Activated T-helper 17 cell treated with anti-CD3 and anti-CD28 coated beads, Interleukin-2, amount 50 U/mL, for 72 hours (primary cell): ENCODE measurements around the gene RAB4A. TPM values are rescaled to one million over a fixed set of nuclear protein-coding genes. Genes with fewer than 3 reads are reported as not detected.

ENCODE experiments used
- ATAC-seq: fragments of 150-1000 bp; cut with Tn5 transposase; replicated peaks from 2 replicates; pipeline ENCODE4 v1.10.0; 2021; ENCODE audit warnings: mild to moderate bottlenecking, moderate library complexity
- H3K27ac Mint-ChIP-seq: one replicate; pipeline ENCODE4 v1.8.0; 2022; ENCODE audit warnings: mixed read lengths
- H3K27me3 Mint-ChIP-seq: one replicate; pipeline ENCODE4 v1.8.0; 2022; ENCODE audit warnings: mixed read lengths
- H3K36me3 Mint-ChIP-seq: one replicate; pipeline ENCODE4 v1.8.0; 2022; ENCODE audit warnings: low read depth, mild to moderate bottlenecking, mixed read lengths
- H3K4me1 Mint-ChIP-seq: one replicate; pipeline ENCODE4 v1.8.0; 2022; ENCODE audit warnings: mixed read lengths
- H3K4me3 Mint-ChIP-seq: one replicate; pipeline ENCODE4 v1.8.0; 2022; ENCODE audit warnings: mild to moderate bottlenecking, mixed read lengths
- H3K9me3 Mint-ChIP-seq: one replicate; pipeline ENCODE4 v1.8.0; 2022; ENCODE audit warnings: mixed read lengths
- total RNA-seq, 2 donors: library from RNA; stranded (reverse); gene quantifications; one replicate each; pipeline ENCODE4 v1.2.3, GENCODE V29; 2022

The RAB4A gene
- total RNA-seq, 2 donors from 2014 or later, result 35.2 to 36.6 TPM

DNA sequence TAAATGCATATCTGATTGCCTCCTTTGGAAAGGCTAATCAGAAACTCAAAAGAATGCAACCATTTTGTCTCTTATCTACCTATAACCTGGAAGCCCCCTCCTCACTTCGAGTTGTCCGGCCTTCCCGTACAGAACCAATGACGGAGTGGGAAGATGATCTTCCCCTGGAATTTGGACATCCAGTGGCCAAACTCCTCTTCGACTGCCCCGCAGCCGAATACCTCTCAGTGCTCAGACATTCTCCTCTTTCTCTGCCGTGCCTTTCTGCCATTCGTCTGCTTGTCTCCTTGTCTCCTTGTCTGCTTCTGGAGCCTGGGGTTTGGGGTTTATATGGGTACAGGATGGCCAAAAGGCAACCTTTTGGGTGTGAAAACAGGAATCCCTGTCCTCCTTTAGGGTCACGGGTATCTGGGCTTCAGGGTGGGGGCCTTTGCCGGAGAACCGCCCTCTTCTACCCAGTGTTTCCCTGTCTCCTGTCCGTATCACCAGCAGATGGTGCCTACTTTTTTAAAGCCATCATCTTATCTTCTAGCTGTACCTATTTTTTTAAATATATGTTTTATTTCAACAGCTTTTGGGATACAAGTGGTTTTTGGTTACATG is 35.9 kb upstream of the RAB4A start:
- peaks cover 7% of the 10 kb centered on the region for H3K27me3 Mint-ChIP-seq
- no peaks in the 10 kb centered on the region for H3K9me3 Mint-ChIP-seq
- no peaks in the 10 kb centered on the region for H3K36me3 Mint-ChIP-seq
- no peak overlapping the region for H3K4me3 Mint-ChIP-seq
- H3K4me1 Mint-ChIP-seq, result peaks cover 6% of the 10 kb centered on the region
- no peak for ATAC-seq
- no peak overlapping the region for H3K27ac Mint-ChIP-seq

DNA sequence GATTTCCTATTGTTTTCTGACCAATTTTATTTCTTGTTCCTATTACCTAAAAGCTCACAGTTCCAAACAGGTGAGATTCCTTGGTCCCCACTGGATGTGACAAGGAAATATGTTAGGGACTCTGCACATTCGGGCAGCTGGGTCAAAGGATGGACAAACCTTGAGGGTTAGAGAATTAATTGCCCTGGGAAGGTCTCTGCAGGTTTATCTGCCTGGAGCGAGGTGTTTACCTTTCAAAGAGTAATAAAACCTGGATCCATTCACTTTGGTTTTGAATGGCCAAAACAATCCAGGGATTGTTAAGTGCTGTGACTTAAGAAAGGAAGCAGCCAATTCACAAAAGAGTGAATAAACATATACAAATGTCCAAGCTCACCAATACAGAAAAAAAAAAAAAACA is 33.6 kb upstream of the RAB4A start:
- Mint-ChIP-seq H3K9me3 (no peaks in the 10 kb centered on the region), H3K36me3 (no peaks in the 10 kb centered on the region), H3K27ac (no peak overlapping the region), H3K4me1 (no peaks in the 10 kb centered on the region), H3K4me3 (no peak overlapping the region), H3K27me3 (peaks cover 3% of the 10 kb centered on the region)
- no peak for ATAC-seq

DNA sequence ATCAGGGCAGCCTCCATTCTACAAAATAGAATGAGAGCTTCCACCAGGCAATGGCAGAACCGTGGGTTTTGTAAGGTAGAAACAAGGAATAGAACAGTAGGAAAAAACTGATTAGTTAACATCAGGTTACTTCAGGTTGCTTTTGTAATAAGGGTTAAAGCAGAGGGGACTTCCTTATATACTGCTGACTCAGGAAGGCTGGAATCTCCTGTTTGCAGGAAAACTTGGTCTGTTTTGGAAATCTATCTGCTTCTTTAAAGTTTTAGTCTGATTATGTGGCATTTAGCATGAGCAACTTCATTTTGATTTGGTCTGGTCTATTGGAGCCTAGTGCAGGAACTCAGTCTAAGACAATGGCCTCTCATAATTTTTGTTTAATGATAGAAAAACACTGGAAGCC is 32.7 kb upstream of the RAB4A start:
- H3K27me3 Mint-ChIP-seq, result peaks cover 3% of the 10 kb centered on the region

DNA sequence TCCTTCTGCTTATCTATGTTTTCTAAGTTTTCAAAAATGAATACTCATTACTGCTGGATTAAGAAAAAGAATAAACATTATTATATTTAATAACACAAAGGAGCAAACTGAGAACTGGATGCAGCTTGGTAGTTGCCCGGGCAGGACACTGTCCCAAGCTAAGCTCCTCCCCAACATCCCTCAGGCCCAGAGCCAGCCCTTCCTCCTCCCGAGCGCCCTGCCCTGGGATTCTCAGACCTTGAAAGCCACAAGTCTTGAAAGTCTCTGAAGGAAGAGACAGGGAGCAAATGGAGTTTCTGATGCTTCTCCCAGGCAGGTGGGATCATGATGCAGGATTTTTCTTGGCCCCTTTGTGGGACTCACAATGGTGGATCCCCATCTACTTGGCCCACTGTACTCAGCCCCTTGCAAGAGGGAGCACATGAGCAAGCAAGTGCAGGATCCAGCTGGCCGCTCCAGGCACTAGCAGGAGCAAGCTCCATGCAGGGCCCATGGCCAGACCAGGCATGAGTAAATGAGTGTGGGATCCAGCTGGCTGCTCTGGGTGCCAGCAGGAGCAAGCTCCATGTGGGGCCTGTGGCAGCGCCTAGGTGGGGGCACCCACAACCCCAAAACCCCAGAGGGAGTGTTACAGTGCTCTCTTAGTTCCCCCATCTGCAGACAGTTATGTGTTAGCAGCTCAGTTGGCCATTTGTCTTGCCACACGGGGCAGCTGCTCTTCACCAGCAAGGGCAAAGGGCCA is 32.1 kb upstream of the RAB4A start:
- peaks cover 6% of the 10 kb centered on the region for H3K9me3 Mint-ChIP-seq
- no peak overlapping the region for H3K27ac Mint-ChIP-seq
- H3K4me1 Mint-ChIP-seq, result no peaks in the 10 kb centered on the region
- H3K27me3 Mint-ChIP-seq, result peaks cover 3% of the 10 kb centered on the region
- H3K4me3 Mint-ChIP-seq, result no peak overlapping the region
- H3K36me3 Mint-ChIP-seq, result no peaks in the 10 kb centered on the region
- no peak for ATAC-seq

More for the DNA sequence above, 32.7 kb upstream of the RAB4A start:
- no peaks in the 10 kb centered on the region for H3K36me3 Mint-ChIP-seq
- H3K27ac Mint-ChIP-seq, result no peak overlapping the region
- no peak overlapping the region for H3K4me3 Mint-ChIP-seq
- peaks cover 1% of the 10 kb centered on the region for H3K9me3 Mint-ChIP-seq
- H3K4me1 Mint-ChIP-seq, result no peaks in the 10 kb centered on the region
- ATAC-seq, result no peak

DNA sequence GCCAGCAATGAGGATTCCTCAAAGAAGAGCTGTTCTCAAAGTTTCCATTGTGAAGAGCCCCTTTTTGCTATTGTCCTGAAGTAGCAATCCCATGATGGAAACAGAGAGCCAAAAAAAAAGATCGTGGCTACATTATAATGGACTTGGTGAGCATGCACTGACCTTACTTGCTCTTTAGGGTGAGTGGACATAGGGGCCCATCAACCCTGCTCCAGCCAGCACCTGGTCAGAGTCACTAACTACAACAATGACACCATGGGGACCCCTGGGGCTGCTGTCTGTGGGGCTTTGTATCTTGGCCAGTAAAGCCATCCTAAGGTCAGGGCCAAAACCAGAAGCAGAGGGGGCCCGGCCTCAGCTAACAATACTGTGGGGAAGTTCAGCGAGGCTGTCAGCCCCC is 30.4 kb upstream of the RAB4A start:
- peaks cover 6% of the 10 kb centered on the region for H3K9me3 Mint-ChIP-seq
- no peaks in the 10 kb centered on the region for H3K4me1 Mint-ChIP-seq
- H3K27me3 Mint-ChIP-seq, result peaks cover 3% of the 10 kb centered on the region
- no peak overlapping the region for H3K27ac Mint-ChIP-seq
- ATAC-seq, result no peak
- no peak overlapping the region for H3K4me3 Mint-ChIP-seq
- H3K36me3 Mint-ChIP-seq, result no peaks in the 10 kb centered on the region

DNA sequence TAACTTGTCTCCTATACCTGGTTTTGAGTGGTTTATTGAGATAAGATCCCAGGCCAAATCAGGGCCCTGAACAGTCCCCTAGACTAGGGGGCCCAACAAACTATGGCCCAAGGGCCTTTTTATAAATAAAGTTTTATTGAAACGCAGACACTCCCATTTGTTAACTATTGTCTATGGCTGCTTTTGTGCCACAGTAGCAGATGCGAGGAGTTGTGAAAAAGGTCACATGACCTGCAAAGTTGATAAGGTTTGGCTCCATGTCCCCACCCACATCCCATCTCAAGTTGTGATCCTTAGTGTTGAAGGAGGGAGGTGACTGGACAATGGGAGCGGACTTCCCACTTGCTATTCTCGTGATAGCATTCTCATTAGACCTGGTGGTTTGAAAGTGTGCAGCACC is 29.5 kb upstream of the RAB4A start:
- no peak for ATAC-seq
- Mint-ChIP-seq H3K36me3 (no peaks in the 10 kb centered on the region), H3K4me3 (no peak overlapping the region), H3K9me3 (peaks cover 6% of the 10 kb centered on the region), H3K27ac (no peak overlapping the region), H3K4me1 (no peaks in the 10 kb centered on the region), H3K27me3 (peaks cover 3% of the 10 kb centered on the region)

DNA sequence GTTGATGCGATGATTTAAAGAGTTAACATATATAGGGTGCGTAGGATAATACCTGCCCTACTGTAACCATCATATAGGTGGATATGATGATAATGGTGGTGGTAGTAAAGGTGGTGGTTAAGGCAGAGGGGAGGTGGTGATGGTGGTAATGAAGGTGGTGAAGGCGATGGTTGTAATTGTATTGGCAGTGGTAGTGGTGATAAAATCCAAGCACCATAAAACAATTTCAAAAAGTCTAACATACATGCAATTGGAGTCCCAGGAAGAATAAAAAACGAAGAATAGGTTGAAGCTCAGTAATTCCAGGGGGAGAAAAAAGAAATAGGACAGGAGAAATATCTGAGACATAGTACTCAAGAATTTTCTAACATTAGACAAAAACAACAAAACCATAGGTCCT is 27.3 kb upstream of the RAB4A start:
- peaks cover 6% of the 10 kb centered on the region for H3K9me3 Mint-ChIP-seq
- no peak overlapping the region for H3K4me3 Mint-ChIP-seq
- ATAC-seq, result no peak
- H3K27ac Mint-ChIP-seq, result no peak overlapping the region
- H3K4me1 Mint-ChIP-seq, result peaks cover under 1% of the 10 kb centered on the region
- no peaks in the 10 kb centered on the region for H3K36me3 Mint-ChIP-seq
- no peaks in the 10 kb centered on the region for H3K27me3 Mint-ChIP-seq

DNA sequence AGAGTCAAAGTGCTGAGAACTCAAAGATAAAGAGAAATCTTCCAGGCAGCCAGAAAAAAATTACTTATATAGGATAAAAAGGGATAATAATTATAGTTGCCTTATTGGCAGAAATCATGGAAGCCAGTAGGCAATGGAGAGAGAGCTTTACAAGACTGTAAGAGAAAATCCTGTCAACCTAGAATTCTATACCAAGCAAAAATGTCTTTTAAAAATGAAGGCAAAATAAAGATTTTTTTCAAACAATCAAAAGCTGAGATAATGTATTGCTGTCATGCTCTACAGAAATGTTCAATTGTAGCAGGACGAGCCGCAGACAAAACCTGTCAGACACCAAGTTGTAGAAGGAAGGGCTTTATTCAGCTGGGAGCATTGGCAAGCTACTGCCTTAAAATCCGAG is 26.8 kb upstream of the RAB4A start:
- Mint-ChIP-seq H3K4me1 (peaks cover 5% of the 10 kb centered on the region), H3K36me3 (no peaks in the 10 kb centered on the region), H3K27ac (no peak overlapping the region), H3K4me3 (no peak overlapping the region), H3K27me3 (no peaks in the 10 kb centered on the region), H3K9me3 (peaks cover 6% of the 10 kb centered on the region)
- no peak for ATAC-seq

DNA sequence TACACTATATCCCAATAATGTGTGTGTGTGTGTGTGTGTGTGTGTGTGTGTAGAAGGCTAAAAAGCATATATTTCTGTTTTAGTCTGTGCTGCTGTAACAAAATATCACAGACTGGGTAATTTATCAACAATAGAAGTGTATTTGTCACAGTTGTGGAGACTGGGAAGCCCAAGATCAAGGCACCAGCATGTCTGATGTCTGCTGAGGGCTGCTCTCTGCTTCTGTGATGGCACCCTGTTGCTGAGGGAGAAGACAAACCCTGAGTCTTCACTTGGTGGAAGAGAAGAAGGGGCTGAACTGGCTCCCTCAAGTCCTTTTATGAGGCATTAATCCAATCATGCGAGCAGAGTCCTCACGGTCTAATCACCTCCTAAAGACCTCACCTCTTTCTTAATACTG is 23.0 kb upstream of the RAB4A start:
- H3K36me3 Mint-ChIP-seq, result no peaks in the 10 kb centered on the region

DNA sequence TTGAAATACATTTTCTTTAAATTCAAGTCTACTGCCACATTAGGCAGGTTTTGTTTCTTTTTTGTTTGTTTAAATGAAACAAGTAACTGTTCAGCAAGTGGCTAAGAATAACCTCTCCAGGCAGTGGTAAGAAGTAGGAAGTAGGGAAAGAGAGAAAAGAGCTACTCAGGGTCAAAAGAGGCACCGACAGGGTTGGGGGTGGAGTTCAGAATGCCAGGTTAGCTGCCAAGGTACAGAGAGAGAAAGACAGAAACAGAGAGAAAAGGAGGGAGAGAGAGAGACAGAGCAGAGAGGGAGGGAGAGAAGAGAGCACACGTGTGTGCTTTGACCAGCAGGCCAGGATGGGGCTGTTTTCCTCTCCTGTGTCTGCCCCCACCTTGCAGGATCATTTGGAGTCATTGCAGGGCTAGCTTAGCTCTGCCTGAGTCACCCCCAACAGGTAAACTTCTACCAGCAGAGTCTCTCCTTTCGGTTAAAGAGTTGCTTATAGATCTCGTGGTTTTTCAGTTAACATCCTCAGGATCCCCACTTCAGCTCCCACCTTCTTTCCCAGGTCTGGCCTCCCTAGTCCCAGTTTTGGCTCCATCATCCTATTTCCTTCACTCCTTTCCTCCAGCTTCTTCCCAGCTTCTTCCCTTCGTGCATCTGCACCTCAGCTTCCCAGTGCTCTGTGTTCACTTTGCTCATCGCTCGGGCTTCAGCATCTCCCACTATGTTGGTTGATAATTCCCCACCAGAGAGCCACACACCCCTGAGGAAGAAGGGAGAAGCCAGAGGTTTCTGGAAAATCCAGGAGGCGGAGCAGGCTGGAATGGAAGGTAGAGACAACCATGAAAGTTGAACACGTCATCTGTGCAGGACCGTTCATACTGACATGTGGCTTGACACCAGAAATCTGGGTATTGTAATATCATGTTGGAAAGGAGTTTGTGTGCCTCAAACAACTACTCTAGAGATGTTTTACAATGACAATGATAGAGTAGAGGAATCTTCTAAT is 21.8 kb upstream of the RAB4A start:
- ATAC-seq, result no peak
- no peak overlapping the region for H3K4me3 Mint-ChIP-seq

More for the DNA sequence above, 23.0 kb upstream of the RAB4A start:
- Mint-ChIP-seq H3K4me1 (peaks cover 27% of the 10 kb centered on the region), H3K27me3 (no peaks in the 10 kb centered on the region), H3K4me3 (no peak overlapping the region), H3K9me3 (peaks cover 6% of the 10 kb centered on the region), H3K27ac (no peak overlapping the region)
- no peak for ATAC-seq

DNA sequence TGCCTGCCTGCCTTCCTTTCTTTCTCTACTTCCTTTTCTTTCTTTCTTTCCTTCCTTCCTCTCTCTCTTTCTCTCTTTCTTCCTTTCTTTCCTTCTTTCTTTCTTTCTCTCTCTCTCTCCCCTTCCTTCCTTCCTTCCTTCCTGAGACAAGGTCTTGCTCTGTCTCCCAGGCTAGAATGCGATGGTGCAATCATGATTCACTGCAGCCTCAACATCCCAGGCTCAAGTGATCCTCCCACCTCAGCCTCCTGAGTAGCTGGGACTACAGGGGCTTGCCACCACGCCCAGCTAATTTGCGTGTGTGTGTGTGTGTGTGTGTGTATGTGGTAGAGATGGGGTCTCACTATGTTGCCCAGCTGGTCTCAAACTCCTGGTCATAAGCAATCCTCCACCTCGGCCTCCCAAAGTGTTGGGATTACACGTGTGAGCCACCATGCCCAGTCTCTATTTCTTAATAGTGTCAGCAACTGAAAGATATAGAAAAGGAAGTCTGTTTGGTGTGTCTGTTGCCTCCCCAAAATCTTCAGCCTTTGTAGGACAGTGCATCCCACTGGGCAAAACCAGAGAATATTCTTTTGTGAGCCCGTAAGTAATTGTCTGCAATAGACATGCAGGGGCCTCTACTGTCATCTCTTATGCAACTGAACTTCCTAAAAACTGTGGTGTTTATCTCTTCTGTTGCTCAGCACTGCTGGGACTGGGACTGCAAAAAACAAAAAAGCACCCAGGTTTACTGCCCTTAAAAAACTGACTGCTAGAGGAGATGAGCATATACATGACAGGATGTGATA is 20.9 kb upstream of the RAB4A start:
- Mint-ChIP-seq H3K4me1 (peaks cover 40% of the 10 kb centered on the region), H3K9me3 (no peaks in the 10 kb centered on the region), H3K27ac (peak overlapping the region; percentile 31), H3K36me3 (no peaks in the 10 kb centered on the region), H3K27me3 (no peaks in the 10 kb centered on the region), H3K4me3 (no peak overlapping the region)
- ATAC-seq, result no peak

More for the DNA sequence above, 21.8 kb upstream of the RAB4A start:
- Mint-ChIP-seq H3K9me3 (no peaks in the 10 kb centered on the region), H3K4me1 (peaks cover 35% of the 10 kb centered on the region), H3K36me3 (no peaks in the 10 kb centered on the region), H3K27me3 (no peaks in the 10 kb centered on the region), H3K27ac (peak overlapping the region; percentile 31)

DNA sequence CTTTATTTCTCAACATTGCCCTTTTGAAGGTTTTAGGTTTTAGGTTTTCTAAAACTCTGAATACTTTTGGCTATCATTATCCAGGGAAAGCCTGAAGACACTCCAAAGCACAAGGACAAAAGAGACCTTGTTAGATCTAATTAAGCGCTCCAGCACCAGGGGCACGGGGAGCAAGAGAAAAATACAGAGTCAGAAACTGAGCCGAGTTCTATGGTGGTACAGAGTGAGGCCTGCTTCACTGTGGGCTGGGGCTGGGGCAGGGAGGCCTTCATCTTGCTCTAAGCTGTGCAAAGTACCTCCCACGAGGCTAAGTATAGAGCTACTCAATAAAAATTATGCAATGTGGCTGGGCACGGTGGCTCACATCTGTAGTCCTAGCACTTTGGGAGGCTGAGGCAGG is 19.7 kb upstream of the RAB4A start:
- Mint-ChIP-seq H3K27ac (no peak overlapping the region), H3K9me3 (no peaks in the 10 kb centered on the region), H3K4me1 (peaks cover 45% of the 10 kb centered on the region), H3K4me3 (no peak overlapping the region), H3K36me3 (no peaks in the 10 kb centered on the region), H3K27me3 (no peaks in the 10 kb centered on the region)
- ATAC-seq, result no peak

DNA sequence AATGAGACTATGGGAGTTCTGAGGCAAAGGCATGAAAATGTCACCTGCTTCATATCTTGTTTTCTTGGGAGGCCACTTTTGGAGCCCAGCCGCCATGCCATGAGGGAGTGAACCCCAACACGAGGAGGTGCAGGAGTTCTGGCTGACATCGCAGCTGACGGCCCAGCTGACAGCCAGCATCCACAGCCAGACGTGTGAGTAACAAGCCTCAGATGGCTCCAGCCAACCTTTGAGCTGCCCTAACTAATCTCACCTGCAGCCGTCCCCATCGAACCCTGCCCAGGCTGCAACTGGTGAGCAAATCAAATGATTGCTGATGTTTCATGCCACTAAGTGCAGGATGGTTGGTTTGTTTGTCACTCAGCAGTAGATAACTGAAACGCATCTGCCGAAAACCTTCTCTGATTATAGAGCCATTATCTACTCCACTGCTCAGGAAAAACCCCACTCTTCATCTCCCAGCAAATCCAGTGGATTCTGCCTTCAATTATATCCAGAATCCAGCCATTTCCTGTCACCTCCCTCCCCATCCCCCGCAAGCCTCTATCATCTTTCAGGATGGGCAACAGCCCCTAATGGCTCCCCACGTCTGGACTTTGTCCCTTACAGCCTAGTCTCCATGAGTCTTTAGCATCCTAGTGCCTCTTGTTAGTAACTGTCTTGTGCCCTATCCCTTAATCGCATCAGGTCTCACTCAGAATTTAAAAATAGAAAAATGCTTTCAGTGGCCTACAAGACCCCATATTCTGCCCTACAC is 18.5 kb upstream of the RAB4A start:
- peaks cover 45% of the 10 kb centered on the region for H3K4me1 Mint-ChIP-seq
- H3K4me3 Mint-ChIP-seq, result peak overlapping the region; percentile 81
- ATAC-seq, result no peak
- H3K27me3 Mint-ChIP-seq, result no peaks in the 10 kb centered on the region
- no peaks in the 10 kb centered on the region for H3K9me3 Mint-ChIP-seq
- peak overlapping the region; percentile 71 for H3K27ac Mint-ChIP-seq
- no peaks in the 10 kb centered on the region for H3K36me3 Mint-ChIP-seq
